Loucy (cell line): ENCODE results near the gene GFRA1.

Experiments used
- CTCF ChIP-seq: fragments of 200-600 bp; sonication (generic); conservative IDR thresholded peaks from 2 replicates; pipeline ENCODE4 v1.5.1; 2014; ENCODE audit warnings: mild to moderate bottlenecking, antibody characterized with exemption, low read length
- EZH2phosphoT487 ChIP-seq: fragments of 200-600 bp; IDR thresholded peaks from 2 replicates; pipeline ENCODE4 v1.6.1; 2018; ENCODE audit warnings: antibody characterized with exemption, mild to moderate bottlenecking, moderate library complexity, borderline replicate concordance

- TF ChIP-seq CTCF, result no peak
- TF ChIP-seq EZH2phosphoT487, result no peak
Measured at GRCh38 chr10:116271593-116272439, 1.2 kb downstream of the GFRA1 start.
